ENCODE data around the gene OR6C65.

OR6C65 gene

DNA sequence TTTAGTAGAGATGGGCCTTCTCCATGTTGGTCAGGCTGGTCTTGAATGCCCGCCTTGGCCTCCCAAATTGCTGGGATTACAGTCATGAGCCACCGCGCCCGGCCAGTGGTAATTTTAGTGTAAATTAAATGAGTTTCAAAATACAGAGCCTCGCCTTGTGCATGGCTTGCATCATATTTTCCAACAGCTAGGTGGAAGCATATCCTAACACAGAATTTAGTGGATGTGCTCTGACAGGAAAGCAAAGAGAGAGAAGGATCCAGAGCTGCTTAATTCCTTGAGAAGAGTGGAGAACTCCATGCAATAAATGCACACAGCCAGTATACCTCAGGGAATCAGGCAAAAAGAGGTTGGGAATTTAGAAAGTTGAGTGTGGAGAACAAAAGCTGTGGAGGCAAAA, 46.0 kb downstream of the OR6C65 start:
- no peak for DNase-seq (ENCODE audit: low spot score)

- DNase-seq (ENCODE audit: low spot score): no peak
These were observed 48.5 kb downstream of the OR6C65 start for GRCh38 chr12:55448825-55449224.

Measured in AG08396 (cell line).